Measurements from ENCODE around the gene CBX7.

CBX7 gene

DNA sequence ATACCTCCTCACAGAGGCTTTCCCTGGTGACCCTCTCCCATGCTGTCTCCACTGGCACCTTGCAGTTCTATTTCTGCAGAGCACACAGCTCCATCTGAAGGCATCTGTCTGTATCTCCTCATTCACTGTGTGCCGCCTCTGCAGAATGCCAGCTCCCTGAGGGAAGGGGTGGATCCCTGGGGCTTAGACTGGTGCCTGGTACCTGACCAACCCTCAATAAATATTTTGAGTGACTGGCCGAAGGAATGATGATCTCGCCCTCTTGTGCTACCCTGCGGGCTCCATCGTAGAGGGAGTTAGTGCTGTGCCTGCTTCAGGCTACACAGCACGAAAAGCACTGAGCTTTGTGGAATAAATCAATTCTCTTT is 1.6 kb downstream of the CBX7 start:
- peak in 22 of 42 donors; percentile 22 to 75 (median 49) for DNase-seq
- intact Hi-C loops (cut with DNase I) = loop anchor here (5.0 kb wide), 1 partner anchor 166 kb away; the partner anchor contains the start of gene RPL3

DNA sequence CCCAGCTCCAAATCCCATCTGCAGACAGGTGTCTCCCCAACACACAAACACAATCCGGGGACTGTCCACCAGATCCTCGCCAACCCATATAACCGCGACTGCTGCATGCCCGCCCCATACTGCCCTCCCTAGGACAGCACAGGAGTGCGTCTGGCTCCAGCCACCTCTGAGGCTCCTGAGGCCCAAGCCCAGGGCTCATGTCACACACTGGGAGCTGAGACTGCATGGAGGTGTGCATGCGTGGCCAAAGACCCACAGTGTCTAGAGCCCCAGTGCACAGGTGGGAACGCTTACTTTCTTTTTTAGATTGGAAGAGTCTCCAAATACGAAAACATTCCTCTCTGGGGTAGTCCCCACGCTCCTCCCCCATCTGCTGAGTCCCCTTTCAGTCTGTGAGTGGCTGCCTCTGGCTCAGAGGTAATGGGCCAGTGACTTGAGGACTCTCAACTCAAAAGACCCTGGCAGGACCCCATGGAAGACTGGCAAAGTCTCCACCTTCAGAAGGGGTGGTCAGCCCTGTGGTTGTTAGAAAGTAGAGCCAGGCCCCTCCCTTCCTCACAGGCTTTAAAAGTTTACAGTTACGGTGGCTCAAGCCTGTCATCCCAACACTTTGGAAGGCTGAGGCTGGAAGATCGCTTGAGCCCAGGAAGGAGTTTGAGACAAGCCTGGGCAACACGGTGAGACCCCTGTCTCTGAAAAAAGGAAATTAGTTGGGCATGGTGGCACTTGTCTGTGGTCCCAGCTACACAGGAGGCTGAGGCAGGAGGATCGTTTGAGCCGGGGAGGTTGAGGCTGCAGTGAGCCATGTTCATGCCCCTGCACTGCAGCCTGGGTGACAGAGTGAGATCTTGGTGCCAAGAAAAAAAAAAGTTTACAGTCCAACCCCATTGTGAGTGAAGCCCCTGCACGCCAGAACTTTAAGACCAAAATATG is 2.3 kb downstream of the CBX7 start:
- intact Hi-C loops (cut with DNase I) = loop anchor here (5.0 kb wide), 1 partner anchor 167 kb away; the partner anchor contains the start of gene RPL3
- peak in 1 of 42 donors; percentile 10 for DNase-seq

DNA sequence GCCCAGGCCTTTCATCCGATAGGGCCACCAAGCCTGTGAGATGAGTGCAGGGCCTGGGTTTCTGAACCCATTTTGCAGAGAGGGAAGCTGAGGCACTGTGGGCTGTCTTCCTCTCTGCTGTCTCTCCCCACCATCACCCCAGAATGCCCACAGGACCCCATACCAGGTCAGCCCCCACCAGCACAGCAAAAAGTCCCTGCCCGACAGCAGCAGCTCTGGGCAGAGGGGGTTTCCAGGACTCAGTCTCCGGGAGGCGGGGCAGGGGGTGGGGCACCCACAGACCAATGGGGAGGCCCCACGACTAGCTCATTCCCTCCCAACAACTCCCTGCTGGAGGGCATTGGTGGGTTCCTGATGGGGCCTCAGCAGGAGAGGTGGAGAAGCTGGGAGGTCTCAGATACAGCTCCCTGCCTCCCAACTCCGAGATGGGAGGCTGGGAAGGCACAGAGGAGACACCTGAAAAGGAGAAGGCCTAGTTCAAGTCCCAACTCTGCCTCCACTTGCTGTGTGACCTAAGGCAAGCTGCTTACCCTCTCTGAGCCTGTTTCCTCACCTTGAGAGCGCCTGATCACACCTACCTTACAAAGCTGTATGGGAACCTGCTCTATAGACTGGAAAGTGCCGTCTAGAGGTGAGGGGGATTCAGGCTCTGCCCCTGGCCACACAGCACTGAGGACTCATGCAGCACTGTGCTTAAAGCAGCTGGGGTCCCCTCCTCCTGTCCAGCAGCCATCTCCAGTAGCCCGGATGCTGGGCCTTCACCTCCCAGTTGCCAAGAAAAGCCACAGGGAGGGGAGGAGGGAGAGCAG is 3.5 kb downstream of the CBX7 start:
- intact Hi-C loops (cut with DNase I) = no loop called here
- DNase-seq = peak in 37 of 42 donors; percentile 29 to 79 (median 58)

DNA sequence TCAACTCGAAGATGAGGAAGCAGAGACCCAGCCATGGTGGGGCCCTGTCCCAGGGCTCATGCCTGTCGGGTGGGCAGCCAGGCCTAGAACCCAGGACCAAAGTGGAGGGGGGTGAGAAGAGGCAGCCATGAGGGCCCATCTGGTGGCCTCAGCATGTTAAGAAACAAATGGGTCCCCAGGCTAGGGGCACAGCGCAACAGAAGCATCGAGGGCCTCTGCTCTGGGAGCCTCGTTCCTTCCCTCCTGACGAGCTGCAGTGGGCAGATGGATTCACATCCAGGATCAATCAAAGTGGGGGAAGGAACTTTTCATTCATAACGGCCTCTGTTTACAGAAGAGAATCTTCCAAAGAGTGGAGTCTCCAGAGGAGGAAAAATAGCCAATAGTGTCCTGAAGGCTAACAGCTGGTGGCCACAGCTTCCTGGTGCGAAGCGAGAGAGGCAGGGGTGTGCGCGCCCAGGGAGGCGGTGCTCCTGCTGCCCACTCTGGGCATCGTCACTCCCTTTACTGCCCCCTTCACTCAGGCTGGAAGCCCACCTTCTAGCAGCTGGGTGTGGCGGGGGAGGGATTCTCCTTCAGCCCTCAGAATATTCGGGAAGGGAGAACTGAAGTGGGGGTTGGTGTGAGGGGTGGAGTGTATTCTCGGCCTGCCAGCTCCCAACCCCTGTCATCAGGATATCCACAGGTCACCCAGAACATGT is 4.3 kb downstream of the CBX7 start:
- intact Hi-C loops (cut with DNase I) = no loop called here
- no peak for DNase-seq

DNA sequence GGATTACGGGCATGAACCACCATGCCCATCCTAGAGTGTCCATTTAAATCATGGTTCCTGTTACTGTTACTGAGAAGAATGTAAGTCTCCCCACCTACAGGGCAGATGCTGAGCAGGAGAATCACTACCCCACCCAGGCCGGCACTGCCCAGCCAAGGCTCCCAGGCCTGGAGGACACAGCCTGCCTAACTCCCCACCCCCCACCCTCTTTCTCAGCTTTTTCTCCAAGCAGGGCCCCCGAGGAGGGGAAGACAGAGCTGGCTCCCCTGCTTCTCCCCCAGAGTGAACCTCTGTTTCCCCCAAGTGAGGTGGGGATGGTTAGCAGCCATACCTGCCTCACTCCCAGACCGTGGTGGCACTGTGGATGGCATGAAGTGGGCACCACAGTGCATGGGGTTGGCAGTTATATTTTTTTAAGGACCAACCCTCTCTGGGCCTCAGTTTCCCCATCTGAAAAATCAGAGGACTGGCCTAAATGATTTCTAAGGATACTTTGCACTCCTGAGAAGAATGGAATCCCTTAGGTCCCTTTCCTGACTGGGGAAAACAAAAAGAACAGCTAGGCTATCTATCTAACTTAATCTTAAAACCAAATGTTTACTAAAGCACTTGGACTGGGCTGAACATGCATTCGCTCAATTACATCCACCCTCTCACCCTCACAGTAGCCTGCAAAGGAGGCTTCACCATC is 5.0 kb downstream of the CBX7 start:
- intact Hi-C loops (cut with DNase I) = no loop called here
- no peak for DNase-seq

DNA sequence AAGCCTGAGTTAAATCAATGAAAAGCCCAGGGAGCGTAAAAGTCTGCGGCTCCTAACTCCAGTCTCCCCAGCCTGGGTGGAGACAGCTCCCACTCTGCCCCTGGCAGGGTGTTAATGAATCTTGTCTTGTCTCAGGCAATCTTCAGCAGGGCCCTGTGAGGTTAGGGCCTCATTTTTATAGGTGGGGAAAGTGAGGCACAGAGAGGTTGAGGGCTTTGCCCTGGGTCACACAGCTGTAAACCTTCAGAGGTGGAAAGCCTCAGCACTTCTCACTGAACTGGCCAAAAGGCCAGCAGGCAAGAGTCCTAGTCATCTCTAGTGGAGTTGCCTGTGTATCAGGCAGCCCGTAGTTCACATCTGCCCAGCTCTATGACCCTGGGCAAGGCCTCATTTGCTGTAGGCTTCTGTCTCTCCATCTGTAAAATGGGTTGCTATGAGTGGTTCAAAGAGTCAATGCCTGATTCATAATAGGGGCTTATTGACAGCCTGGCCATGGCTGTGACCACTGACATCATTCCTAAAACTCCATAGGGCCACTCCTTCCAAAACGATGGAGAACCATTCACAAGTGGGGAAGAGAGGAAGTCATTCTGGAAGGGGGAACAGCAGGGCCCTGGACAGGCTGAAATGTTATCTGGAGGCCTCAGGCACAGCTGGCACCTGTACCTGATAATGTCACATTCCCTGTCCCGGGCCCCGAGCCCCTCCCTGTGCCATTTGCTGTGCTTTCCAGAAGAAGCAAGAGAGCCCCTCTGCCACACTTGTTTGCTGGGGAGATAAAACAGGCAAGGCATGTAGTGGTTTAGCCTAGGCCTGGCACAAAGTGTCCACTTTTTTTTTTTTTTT is 6.0 kb downstream of the CBX7 start:
- peak in 10 of 42 donors; percentile 3 to 61 (median 36) for DNase-seq

DNA sequence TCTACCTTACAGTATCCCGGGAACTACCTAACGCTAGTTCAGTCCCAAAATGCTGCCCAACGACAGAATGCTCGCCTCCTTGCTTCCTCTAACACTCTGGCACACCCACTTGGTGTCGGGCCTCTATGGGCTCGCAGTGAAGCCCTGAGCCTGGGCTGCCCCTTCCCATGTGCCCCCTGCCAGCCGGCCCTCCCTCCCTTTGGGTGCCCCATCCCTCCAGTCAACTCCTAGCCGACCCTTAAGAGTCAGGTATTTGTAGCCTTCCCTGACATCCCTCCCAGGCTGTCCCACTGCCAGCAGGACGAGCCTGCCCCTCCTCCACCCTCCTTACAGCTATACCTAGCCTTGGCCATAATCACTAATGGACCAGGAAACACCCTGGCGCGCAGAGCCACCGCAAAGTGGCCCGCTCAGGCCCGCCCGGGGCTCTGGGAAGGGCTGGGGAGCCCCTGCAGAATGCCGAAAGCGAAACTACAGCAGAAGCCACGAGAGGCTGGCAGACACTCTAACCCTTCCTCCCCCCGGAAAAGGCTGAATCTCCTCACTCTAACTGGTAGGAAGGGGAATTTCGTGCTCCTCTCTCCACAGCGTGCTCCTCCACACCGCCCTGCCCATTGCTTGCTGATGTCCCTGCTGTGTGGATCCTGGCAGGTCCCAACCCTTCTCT is 8.2 kb downstream of the CBX7 start:
- intact Hi-C loops (cut with DNase I) = no loop called here
- DNase-seq = peak in 4 of 42 donors; percentile 8 to 24 (median 19)

More for the DNA sequence above, 6.0 kb downstream of the CBX7 start:
- intact Hi-C loops (cut with DNase I) = no loop called here

DNA sequence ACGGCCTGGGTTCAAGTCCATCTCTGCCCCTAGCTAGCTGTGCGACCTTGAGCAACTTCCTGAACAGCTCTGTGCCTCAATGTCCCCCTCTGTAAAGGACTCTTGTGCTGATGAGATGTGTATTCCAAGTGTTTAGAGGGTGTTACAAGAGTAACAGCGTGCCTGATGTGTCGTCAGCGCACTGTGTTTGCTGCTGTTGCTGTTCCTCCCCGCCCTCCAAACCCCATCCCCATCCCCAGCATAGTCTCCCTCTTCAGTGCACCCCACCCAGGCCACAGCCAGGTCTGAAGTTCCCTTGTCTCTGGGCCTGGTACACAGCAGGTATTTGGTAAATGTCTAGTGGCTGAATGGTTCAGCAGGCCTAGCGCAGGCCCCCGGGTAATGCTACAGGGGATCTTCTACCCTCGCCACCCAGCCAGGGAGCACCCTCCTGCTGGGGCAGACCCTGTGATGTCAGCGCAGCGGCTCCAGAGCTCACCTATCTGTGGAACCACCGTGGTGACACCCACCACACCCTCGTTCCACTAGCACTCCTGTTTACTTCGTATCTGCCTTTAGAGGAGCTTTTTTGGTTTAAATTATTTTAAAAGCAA is 10.3 kb downstream of the CBX7 start:
- peak in 2 of 42 donors; percentile 8 to 10 for DNase-seq
- intact Hi-C loops (cut with DNase I) = no loop called here

DNA sequence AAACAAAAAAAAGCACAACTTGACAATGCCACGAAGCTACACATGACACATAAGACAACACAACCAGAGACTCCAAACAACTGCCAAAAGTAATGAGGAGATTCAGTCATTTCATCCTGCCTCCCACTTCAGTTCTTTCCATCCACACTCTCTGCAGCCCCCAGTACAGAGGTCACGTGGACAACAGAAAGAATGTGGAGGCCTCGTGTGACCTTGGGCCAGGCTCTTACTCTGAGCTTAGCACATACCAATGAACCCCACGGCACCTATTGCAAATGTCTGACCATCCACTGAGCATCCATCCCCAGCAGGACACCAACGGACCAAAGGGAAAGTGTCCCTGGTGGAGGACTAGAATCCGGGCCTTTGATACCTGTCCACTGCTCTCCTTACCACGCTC is 12.5 kb downstream of the CBX7 start:
- no peak for DNase-seq
- intact Hi-C loops (cut with DNase I) = no loop called here

DNA sequence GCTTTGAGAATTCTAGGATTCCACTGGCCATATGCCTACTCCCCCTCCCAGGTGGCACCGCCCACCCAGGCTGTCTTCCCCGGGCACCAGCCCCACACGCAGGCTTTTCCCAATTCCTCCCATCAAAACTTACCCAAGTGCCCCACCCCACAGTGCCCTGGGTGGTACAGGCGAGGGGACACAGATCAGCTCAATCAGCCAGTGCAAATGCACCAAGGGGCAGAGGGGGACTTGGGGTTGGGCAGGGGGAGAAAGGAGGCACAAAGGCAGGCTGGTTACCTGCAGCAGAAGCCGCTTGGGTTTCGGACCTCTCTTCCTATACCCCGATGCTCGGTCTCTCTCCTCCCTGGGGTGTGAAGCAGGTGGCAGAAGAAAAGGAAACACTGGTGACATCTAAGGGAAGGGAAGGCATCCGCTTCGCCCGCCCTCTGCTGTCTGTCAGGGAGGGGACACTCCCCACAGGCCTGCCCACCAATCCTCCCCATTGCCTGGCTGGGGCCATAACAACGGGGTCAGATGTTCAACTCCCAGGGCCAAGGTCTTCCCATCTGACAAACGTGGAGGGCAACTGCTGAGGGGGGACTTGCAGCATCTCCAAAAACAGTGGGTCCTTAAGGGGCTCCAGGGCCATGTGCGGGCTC is 14.0 kb downstream of the CBX7 start:
- intact Hi-C loops (cut with DNase I) = no loop called here
- peak in 2 of 42 donors; percentile 3 to 7 for DNase-seq

DNA sequence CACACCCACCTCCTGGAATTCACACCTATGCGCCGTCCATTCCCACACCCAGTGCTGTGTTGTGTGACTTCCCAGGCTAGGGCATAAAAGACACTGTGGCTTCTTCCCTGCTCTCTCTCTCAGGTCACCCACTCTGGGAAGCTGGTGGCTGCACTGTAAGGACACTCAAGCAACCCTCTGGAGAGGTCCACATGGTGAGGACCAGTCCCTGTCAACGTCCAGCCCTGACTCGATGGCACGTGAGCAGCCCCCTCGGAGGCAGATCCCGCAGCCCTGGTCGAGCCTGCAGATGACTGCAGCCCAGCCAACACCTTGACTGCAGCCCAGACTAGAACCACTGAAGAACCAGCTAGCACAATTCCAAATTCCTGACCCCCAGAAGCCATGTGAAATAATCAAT is 16.2 kb downstream of the CBX7 start:
- intact Hi-C loops (cut with DNase I) = no loop called here
- peak in 2 of 42 donors; percentile 8 to 21 for DNase-seq

DNA sequence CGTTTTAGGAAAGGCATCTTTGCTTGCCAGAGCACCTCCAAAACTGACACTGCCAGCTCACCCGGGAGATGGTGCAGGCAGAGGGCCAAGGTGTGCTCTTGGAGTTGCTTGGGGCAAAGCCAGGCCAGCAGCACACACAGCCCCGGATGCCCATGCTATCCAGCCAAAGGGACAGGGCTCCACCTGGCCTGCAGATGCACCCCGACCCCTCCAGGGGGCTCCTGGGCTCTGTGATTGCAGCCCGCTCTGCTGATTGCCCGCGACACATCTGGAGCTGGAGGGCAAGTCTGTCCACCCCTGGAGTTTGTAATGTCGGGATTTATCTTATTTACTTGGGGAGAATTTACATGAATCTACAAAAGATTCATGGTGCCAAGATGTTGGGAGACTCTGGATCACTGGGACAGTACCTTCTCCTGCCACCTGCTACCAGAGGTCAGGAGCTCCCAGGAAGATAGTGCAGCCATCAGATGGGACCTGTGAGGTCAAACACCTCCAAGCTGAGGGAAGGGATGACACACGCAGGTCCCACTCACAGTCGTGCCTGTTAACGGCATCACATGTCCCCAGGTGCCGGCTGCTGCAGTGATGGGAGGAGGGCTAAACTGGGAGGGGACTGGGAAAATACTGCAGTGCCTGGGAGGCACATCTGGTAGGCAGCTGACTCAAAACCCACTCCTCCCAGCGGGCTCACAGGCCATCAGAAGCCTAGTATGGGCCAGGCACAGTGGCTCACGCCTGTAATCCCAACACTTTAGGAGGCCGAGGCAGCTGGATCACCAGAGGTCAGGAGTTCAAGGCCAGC is 17.2 kb downstream of the CBX7 start:
- intact Hi-C loops (cut with DNase I) = no loop called here
- DNase-seq = peak in 4 of 42 donors; percentile 26 to 46 (median 38)

DNA sequence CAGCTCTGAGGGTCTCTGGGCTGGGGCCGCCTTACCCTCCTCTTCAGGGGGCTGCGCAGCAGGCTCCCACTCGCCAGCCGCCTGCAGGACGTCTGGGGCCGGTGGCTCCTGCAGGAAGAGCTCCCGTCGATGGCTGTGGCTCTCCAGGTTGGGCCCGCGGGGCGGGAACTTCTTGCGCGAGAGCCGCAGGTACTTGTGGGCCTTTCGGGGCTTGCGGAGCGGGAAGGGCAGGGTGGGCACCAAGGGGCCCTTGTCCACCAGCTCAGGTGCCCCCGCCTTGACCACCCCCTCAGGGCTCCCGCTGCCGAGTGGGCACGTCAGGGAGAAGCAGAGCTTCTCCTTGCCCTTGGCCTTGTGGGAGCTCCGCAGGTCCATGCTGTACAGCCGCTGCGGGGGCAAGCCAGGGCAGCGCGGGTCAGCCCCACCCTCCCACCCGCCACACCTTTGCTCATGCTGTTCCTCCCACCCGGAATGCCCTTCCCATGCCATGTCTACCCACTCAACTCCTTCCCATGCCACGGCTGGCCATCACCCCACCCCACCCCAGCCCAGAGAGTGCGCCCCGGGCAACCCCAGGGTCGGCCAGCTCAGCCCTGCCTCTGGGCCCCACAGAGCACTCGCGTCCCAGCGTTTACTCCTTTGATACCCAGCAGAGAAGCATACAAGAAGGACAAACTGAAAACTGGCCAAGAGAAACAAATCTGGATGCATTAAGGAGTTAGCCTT is 18.0 kb downstream of the CBX7 start:
- no peak for DNase-seq
- intact Hi-C loops (cut with DNase I) = no loop called here

DNA sequence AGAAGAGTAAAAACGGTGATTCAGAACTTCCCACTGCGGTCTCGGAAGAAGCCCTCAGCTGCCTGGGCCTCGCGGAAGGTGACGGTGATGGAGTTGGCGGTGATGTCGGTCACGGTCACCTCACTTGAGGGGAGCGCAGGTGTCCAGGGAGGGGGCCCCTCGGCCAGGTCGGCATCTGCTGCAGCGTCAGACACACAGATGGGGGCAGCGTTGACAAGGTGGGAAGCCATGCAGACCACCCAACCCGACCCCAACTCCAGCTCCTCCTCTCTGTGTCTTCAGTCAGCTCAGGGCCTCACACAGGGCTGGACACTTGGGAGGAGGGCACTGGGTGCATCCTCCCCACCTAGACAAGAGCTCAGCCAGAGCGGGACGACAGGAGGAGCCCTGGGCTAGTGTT is 18.6 kb downstream of the CBX7 start:
- intact Hi-C loops (cut with DNase I) = no loop called here
- no peak for DNase-seq
